ENCODE data around the gene NOS1AP.

- TF ChIP-seq POLR2AphosphoS5 (IDR thresholded peaks at IDR 0.05) = no peak
- TF ChIP-seq CTCF (IDR thresholded peaks at IDR 0.05) = no peak
- no peak for TF ChIP-seq POLR2A (IDR thresholded peaks at IDR 0.05)
- no peak for TF ChIP-seq EP300 (IDR thresholded peaks at IDR 0.05)
Measured at GRCh38 chr1:162397943-162398560, 328.6 kb downstream of the NOS1AP start.

Measured in stomach (tissue), 4 donors.